H1 (cell line): ENCODE measurements around the gene SH2D1B.

Source experiments
- CHD1 ChIP-seq: IDR thresholded peaks from 2 replicates; pipeline ENCODE4 v1.6.1; 2012; ENCODE audit warnings: low read depth, low read length, improper control_type of control experiment
- EZH2 ChIP-seq: fragments of 200-600 bp; sonication (generic); IDR thresholded peaks from 2 replicates; pipeline ENCODE4 v1.7.1; 2012; ENCODE audit warnings: low read depth, mild to moderate bottlenecking, moderate library complexity, low read length, inconsistent platforms; ENCODE audit not compliant: severe bottlenecking
- FOSL1 ChIP-seq: IDR thresholded peaks from 2 replicates; pipeline ENCODE4 v1.6.1; 2011; ENCODE audit warnings: mild to moderate bottlenecking, low read depth, low read length, moderate library complexity; ENCODE audit not compliant: insufficient read depth
- POLR2A ChIP-seq, 2 experiments: IDR thresholded peaks; 1 replicate in 1 of 2; 2 replicates in 1 of 2; pipeline ENCODE4 v1.6.1; 2011; ENCODE audit warnings: low read depth in 2 of 2, low read length in 2 of 2, mild to moderate bottlenecking in 2 of 2; ENCODE audit errors: control extremely low read depth in 1 of 2
- RAD21 ChIP-seq, 2 experiments: IDR thresholded peaks in 1 of 2; conservative IDR thresholded peaks in 1 of 2; 2 replicates each; pipeline ENCODE4 v1.6.1; 2011; ENCODE audit warnings: low read depth in 2 of 2, low read length in 2 of 2, improper control_type of control experiment in 1 of 2, inconsistent platforms in 1 of 2, mild to moderate bottlenecking in 1 of 2, moderate library complexity in 1 of 2
- YY1 ChIP-seq: IDR thresholded peaks from 2 replicates; pipeline ENCODE4 v1.6.1; 2011; ENCODE audit warnings: low read depth, mild to moderate bottlenecking, low read length
- TF ChIP-seq, protein P1 (sequence below), 3 experiments: IDR thresholded peaks; 1 replicate in 2 of 3; 2 replicates in 1 of 3; pipeline versions ENCODE4 v1.5.1 to v1.6.1; 2011; ENCODE audit warnings: low read length in 3 of 3, mild to moderate bottlenecking in 3 of 3, inconsistent platforms in 2 of 3, low read depth in 1 of 3, moderate library complexity in 1 of 3; ENCODE audit not compliant: insufficient read depth in 1 of 3; ENCODE audit errors: control extremely low read depth in 1 of 3
- TF ChIP-seq, protein P2 (sequence below): IDR thresholded peaks from 2 replicates; pipeline ENCODE4 v1.6.1; 2011; ENCODE audit warnings: low read depth, mild to moderate bottlenecking, low read length; ENCODE audit not compliant: insufficient read depth
- TF ChIP-seq, protein P3 (sequence below): IDR thresholded peaks from 2 replicates; pipeline ENCODE4 v1.6.1; 2012; ENCODE audit warnings: inconsistent platforms

DNA sequence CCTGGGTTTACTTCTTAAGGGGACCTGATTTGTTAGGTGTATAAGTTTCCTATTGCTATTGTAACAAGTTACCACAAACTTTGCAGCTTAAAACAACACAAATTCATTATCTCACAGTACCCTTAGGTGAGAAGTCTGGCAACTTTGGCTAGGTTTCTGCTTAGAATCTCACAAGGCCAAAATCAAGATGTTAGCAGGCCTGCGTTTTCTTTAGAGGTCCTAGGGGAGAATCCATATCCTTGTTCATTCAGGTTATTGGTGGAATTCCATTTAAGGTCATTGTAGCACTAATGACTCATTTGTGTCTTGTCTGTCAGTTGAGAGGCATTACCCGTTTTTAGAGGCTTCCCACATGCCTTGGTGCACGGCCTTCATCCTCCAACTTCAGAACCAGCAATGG lies 8.2 kb upstream of the SH2D1B start:
- TF ChIP-seq EZH2 (no peak), CHD1 (no peak), POLR2A (IDR thresholded peaks at IDR 0.05; ENCODE audit: control extremely low read depth in 1 of 2, low read depth in 2 of 2, low read length in 2 of 2) (no peak), FOSL1 (no peak), RAD21 (IDR thresholded peaks at IDR 0.05 in 1 of 2, conservative IDR thresholded peaks at IDR 0.05 in 1 of 2; ENCODE audit: low read depth in 2 of 2, low read length in 2 of 2) (no peak), YY1 (no peak)
- TF ChIP-seq, protein P1, sequence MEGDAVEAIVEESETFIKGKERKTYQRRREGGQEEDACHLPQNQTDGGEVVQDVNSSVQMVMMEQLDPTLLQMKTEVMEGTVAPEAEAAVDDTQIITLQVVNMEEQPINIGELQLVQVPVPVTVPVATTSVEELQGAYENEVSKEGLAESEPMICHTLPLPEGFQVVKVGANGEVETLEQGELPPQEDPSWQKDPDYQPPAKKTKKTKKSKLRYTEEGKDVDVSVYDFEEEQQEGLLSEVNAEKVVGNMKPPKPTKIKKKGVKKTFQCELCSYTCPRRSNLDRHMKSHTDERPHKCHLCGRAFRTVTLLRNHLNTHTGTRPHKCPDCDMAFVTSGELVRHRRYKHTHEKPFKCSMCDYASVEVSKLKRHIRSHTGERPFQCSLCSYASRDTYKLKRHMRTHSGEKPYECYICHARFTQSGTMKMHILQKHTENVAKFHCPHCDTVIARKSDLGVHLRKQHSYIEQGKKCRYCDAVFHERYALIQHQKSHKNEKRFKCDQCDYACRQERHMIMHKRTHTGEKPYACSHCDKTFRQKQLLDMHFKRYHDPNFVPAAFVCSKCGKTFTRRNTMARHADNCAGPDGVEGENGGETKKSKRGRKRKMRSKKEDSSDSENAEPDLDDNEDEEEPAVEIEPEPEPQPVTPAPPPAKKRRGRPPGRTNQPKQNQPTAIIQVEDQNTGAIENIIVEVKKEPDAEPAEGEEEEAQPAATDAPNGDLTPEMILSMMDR (IDR thresholded peaks at IDR 0.05; ENCODE audit: control extremely low read depth in 1 of 3, insufficient read depth in 1 of 3, low read depth in 1 of 3, low read length in 3 of 3), result no peak
- TF ChIP-seq, protein P2, sequence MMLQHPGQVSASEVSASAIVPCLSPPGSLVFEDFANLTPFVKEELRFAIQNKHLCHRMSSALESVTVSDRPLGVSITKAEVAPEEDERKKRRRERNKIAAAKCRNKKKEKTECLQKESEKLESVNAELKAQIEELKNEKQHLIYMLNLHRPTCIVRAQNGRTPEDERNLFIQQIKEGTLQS, result no peak
- TF ChIP-seq, protein P3, sequence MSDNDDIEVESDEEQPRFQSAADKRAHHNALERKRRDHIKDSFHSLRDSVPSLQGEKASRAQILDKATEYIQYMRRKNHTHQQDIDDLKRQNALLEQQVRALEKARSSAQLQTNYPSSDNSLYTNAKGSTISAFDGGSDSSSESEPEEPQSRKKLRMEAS, result no peak
